SH-SY5Y (cell line): ENCODE results near the gene ANAPC1.

Experiments used
- GATA2 ChIP-seq: IDR thresholded peaks from 2 replicates; pipeline ENCODE4 v1.6.1; 2011; ENCODE audit warnings: mild to moderate bottlenecking, low read depth, low read length
- GATA3 ChIP-seq: IDR thresholded peaks from 2 replicates; pipeline ENCODE4 v1.6.1; 2011; ENCODE audit warnings: low read depth, mild to moderate bottlenecking, low read length, moderate library complexity

Gene ANAPC1

GRCh38 chr2:111909079-111909478 is 25.1 kb upstream of the ANAPC1 start:
- no peak for TF ChIP-seq GATA3
- no peak for TF ChIP-seq GATA2

- TF ChIP-seq GATA3 (no peak), GATA2 (no peak)
Observed at GRCh38 chr2:111908578-111908977, 24.6 kb upstream of the ANAPC1 start.

GRCh38 chr2:111905990-111906735 is 22.2 kb upstream of the ANAPC1 start:
- no peak for TF ChIP-seq GATA3
- no peak for TF ChIP-seq GATA2

GRCh38 chr2:111904726-111905474 is 20.9 kb upstream of the ANAPC1 start:
- TF ChIP-seq GATA3 (no peak), GATA2 (no peak)

GRCh38 chr2:111903930-111904439 is 20.0 kb upstream of the ANAPC1 start:
- TF ChIP-seq GATA2 (no peak), GATA3 (no peak)

- TF ChIP-seq GATA2, result no peak
- TF ChIP-seq GATA3, result no peak
Observed at GRCh38 chr2:111903516-111903915, 19.5 kb upstream of the ANAPC1 start.

- TF ChIP-seq GATA2 (no peak), GATA3 (no peak)
Observed at GRCh38 chr2:111900859-111901258, 16.9 kb upstream of the ANAPC1 start.

GRCh38 chr2:111898703-111899514 is 14.9 kb upstream of the ANAPC1 start:
- TF ChIP-seq GATA2 (no peak), GATA3 (no peak)

- TF ChIP-seq GATA3, result no peak
- TF ChIP-seq GATA2, result no peak
Observed at GRCh38 chr2:111897924-111898702, 14.1 kb upstream of the ANAPC1 start, which contains the start of gene MERTK. TSS of gene MERTK (plus strand) at chr2:111898607. CDS start at chr2:111898736, 129 bp downstream.

GRCh38 chr2:111897630-111897923 is 13.6 kb upstream of the ANAPC1 start:
- TF ChIP-seq GATA2, result no peak
- TF ChIP-seq GATA3, result no peak

- TF ChIP-seq GATA2 (no peak), GATA3 (no peak)
Observed at GRCh38 chr2:111896576-111896975, 12.6 kb upstream of the ANAPC1 start.

- TF ChIP-seq GATA2, result no peak
- TF ChIP-seq GATA3, result no peak
Observed at GRCh38 chr2:111896024-111896423, 12.0 kb upstream of the ANAPC1 start.

- TF ChIP-seq GATA3, result no peak
- TF ChIP-seq GATA2, result no peak
Observed at GRCh38 chr2:111884592-111884964, 585 bp upstream of the ANAPC1 start.
